T-helper 9 cell (primary cell): ENCODE measurements around the gene SRGAP1.

ENCODE experiments used
- DNase-seq: peaks from one replicate; pipeline ENCODE4 v3.0.0-alpha.2; 2020

Gene SRGAP1

GRCh38 chr12:63940310-63941005, 96.0 kb downstream of the SRGAP1 start:
- no peak for DNase-seq

DNA sequence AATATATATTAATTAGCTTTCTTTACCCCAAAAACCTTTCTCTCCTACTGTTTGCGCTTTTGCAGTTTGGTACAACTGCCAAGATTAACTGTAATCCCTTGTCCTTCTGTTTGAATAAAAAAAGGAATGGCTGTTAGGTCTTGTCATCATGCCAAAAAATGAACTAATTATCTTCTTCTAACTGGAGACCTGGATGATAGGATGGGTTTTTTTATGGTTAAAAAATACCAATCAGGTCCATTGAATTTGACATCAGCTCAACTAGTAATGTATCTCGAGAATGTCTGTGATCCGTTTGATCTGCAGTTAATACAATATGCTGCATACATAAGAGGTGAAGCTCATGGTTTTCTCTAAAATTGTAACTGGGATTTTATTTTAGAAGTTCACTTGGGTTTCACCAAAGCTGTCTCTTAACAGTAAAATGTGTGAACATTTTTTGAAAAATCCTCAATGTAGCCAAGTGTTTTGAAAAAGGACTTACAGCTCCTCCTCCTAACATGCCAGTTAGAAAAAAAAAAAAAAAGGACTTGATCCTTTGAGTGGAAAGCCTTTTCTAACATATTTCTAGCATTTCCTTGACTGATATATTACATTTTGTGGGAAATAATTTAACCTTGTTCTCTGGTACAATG, 96.8 kb downstream of the SRGAP1 start:
- DNase-seq = no peak

DNA sequence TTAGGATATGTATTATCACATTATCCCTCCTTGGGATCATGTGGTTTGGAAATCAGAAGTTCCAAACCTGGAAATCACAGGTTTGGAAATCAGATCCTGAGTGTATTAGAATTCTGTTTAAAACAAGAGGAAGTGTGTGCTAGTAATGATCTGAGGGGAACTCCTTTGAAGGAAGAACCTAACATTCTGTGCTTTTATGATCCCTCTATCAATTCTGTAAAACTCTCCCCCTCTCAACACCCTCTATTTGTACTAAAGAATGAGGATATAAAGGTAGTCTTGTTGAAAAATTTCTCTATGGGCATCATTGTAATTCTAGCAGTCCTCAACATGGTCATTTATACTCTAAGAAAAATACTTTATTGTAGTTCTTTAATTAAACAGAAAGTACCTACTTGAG, 97.4 kb downstream of the SRGAP1 start:
- no peak for DNase-seq

DNA sequence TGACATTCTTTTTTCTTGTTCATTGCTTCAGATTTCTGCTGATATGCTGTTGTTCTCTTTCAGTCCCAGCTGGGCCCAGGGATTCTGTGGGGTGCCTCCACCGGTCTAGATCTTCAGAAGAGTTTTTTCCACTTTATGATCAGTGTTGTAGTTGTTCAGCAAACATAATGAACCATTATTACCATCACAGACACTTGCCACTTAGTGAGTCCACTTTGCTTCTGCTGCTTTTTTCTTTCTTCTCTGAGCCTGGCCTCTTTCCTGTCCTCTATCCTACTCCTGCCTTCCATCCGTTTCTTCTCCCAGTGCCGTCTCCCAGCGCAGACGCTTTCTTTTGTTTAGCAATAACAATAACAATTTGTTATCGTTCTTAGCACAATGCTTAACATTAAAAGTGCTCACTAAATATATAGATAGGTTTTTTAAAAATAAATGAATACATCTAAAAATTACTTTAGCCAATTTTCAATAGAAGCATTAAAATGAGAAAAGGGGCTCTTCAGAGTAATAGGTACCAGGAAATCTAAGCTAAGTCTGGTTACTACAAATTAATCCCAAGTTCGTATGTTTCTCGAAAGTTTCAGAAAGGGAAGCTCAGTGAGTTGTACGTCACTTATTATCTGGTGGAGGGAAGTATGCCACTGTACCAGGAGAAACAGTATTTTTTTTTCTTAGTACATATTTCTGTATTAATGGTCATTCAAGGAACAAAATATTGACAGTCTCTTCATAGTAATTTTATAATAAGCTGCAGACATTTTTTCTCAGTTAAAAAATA, 98.2 kb downstream of the SRGAP1 start:
- DNase-seq = no peak

GRCh38 chr12:63944034-63944579, 99.6 kb downstream of the SRGAP1 start:
- no peak for DNase-seq

DNA sequence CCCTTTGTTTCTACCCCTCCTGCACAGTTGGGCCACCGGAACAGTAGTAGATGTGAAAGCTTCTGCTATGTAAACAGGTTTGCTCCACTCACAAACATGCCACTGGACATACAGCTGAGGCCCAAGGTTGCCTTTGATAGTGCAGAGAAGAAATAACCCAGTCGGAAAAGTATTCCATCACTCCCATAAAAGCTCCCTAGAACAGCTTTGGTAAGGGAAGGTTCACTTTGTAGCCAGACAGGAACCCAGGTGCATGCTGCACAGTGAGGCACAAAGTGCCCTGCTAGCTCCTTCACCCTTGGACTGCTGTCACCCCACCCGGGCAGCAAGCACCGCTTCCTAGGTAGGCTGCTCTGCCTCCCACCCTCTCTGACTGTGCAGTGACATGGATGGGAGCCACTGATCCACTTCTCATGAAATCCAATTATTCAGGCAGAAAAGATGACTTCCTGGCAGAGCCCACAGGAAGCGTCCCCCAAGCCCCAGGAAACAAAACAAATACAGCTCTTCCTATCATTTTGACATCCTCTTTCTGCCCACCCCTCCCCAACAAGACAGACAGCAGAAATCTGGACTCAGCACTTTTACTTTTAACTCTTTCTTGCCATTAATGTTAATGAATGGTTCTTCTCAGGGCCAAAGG, 100.2 kb downstream of the SRGAP1 start:
- no peak for DNase-seq

DNA sequence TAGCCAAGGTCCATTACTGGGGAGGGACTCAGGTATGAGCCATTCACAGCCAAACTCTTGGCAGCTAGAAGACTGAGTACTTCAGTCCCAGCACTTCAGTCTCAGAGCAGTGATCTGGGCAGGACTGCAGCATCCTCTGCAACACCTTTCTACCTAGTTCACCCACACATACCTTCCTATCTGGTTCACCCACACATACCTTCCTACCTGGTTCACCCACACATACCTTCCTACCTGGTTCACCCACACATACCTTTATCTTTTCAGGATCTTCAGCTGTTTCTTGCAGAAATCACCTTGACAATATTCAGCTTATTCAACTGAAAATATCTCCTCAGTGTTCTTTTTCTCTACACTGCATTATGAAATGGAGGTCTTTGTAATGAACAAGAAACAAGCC, 101.3 kb downstream of the SRGAP1 start:
- no peak for DNase-seq

DNA sequence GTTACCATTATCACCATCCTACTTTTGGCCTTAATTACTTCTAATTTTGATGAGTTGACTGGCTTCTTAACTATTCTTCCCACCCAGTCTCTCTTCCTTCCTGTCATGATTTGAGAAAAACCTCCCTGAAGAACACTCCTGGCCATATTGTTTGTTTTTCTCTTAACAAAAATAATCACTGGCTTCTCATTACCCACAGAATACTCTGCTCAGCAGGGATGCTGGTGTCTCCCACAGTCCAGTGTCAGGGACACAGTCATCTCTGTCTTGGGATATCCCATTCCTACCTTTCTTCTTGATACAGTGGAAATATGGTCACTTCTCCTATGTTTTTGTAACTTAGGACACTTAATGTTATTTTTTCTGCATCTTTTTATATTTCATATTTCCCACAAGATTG, 103.7 kb downstream of the SRGAP1 start:
- no peak for DNase-seq

GRCh38 chr12:63949902-63950301, 105.4 kb downstream of the SRGAP1 start:
- DNase-seq = no peak

DNA sequence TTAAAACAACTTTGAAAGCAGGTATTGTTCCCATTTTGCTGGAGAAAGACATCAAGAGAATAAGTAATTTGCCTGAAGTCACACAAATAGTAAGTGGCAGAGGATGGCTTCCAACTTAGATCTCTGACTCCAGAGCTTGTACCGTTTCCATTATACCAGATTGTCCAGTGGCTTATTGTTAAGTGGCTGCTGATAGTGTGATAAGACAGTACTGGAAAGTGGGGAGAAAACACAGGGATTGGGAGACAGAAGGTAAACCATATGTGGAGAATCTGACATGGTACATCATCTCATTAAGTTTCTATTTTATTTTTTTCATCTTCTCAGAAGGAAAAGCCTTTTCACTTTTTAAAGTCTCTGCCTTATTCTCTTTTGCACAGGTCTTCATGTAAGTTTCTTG, 108.5 kb downstream of the SRGAP1 start:
- DNase-seq = no peak

GRCh38 chr12:63955831-63956666, 111.5 kb downstream of the SRGAP1 start:
- DNase-seq = no peak

DNA sequence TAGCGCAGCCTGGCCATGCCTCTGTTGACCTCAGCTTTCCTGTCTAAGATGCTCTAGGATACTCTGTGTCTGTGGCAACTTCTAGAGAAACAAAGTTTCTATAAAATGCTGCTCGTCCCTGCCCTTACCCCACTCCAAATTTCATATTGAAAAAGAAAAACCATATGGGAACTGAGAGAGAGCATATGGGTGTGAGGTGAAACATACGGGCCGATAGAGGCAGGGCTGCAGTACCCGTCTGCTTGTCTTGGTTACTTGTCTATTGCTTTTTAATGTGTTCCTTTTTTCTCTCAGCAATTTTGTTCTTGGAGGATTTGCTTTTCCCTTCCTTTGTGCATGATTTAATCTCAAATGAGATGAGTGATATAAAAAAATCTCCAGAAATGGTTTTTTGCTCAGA, 113.0 kb downstream of the SRGAP1 start:
- DNase-seq = no peak

DNA sequence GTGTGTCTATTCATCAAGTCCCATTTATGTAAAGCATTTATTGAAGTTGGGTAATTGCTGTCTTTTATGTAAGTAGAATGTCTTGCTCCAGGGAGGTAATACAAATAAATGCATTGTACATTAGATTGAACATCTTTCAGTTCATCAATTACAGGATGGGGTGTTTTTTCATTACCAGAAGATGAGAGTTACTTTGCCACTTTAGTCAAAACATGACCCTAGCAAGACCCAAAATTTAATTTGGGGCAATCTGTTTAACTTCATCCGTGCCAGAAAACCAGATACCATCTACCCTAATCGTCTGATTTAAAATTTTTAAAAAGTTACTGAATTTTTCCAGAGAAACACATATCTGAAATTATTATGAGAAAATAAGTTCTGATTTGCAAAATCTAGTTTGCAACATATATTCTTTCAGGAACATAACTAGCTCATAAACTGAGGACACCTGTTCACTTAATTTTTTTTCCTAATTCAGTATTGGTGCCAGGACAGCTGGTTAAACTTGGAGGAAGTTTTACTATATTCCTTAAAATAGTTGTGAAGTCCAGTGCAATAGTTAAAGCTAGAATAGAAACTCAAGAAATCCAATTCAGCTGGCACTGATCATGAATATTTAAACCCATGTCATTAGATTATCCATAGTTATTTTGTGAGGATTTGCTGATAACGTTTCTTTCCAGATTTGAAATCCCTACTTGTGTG, 114.5 kb downstream of the SRGAP1 start:
- no peak for DNase-seq

DNA sequence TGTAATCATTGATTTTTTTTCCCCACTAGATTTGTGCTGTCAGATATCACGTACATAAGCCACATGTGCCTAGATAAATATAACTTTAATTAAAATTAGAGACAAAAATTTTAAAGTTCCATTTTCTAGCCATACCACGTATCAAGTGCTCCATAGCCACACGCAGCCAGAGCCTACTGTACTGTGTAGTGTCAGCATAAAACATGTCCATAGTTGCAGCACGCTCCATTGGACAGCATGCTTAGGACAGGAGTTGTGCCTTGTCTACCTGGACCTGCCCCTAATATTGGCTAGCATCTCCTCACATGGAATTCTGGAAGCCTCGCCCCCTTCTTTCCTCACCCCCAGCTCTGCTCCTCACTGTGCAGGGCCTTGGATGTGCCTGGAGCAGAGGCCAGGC, 116.5 kb downstream of the SRGAP1 start:
- no peak for DNase-seq

- DNase-seq = no peak
Measured at GRCh38 chr12:63961543-63961942, 117.0 kb downstream of the SRGAP1 start.

DNA sequence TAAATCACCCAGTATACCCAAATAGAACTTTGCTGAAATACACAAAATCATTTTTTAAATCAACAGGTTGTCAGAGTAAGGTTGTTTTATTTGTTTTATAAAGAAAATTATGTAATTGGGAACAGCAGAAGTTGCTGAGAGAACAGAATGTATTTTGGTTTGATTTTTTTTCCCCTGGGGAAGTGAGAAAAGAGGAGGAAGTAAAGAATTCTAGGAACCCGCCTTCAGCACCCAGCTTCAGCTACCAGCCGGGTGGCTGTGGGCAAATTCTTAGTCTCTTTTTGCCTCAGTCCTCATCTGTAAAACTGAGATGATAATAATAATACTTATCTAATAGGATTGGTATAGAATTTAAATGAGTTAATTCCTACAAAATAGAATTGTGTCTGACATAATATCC, 119.4 kb downstream of the SRGAP1 start:
- DNase-seq = no peak

DNA sequence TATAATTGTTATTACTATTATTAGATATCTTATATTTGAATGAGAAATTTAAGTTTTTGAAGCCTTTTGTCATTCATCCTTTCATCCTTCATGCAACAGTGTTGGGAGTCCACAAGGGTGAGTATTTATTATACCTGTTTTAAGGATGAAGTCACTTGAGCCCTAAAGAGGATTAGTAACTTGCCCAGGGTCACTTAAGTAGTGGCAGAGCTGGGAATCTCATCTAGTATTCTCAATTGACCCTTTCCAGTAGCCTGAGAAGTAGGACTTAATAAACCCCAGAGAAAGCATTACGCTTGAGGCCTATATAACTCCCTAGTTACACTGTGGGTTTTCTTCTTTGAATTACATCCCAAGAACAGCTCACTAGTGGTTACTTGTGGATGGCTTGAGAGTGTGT, 119.8 kb downstream of the SRGAP1 start:
- DNase-seq = no peak

DNA sequence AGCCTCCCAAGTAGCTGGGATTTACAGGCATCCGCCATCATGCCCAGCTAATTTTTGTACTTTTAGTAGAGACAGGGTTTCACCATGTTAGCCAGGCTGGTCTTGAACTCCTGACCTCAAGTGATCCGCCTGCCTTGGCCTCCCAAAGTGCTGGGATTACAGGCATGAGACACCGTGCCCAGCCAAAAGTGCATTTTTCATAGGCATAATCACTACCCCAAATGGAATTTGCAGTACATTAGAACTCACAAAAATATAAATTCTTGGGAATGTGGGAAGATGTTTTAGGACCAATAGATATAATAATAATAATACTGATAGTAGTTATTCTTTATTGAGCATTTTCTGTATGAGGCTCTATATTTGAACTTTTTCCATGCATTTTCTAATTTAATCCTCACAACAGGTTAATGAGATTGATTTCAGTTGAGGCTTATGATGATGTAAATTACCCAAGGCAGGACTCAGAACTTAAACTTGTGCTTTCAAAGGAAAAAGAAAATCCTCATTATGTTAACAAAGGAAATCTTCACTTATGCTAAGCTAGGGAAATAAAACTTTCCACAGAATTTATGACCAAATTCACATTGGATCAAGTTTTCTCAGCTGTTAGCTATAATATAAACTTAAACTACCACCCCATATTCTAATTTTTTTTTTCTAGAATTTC, 121.6 kb downstream of the SRGAP1 start:
- no peak for DNase-seq

- no peak for DNase-seq
Measured at GRCh38 chr12:63966606-63966975, 122.1 kb downstream of the SRGAP1 start.

GRCh38 chr12:63967358-63968145, 123.1 kb downstream of the SRGAP1 start:
- no peak for DNase-seq
